Hepatocyte (in vitro differentiated cells): ENCODE measurements around the gene TNFSF9. TPM values are rescaled to one million over a fixed set of nuclear protein-coding genes. Genes with fewer than 3 reads are reported as not detected.
A peak's percentile ranks its signal among the peaks of the same experiment; 100 is the strongest.
"Not testable (repeated sequence)": the region's sequence is repeated elsewhere in the genome, so short reads cannot be mapped to it uniquely, and the experiment has no call there.

Experiments
- DNase-seq: peaks from one replicate; pipeline ENCODE4 v3.0.0-alpha.2; 2016; ENCODE audit warnings: low spot score
- H2AFZ ChIP-seq: fragments of 200-600 bp; sonication (generic); 2 replicates; pipeline ENCODE4 v1.6.0; 2016; ENCODE audit warnings: antibody characterized with exemption, mild to moderate bottlenecking
- H3K27ac ChIP-seq: fragments of 200-600 bp; sonication (generic); 2 replicates; pipeline ENCODE4 v1.5.1; 2016; ENCODE audit warnings: mild to moderate bottlenecking
- H3K27me3 ChIP-seq: fragments of 200-600 bp; sonication (generic); 2 replicates; pipeline ENCODE4 v1.6.1; 2016
- H3K36me3 ChIP-seq: fragments of 200-600 bp; sonication (generic); replicated peaks from 2 replicates; pipeline ENCODE4 v1.5.1; 2016; ENCODE audit warnings: low read depth; ENCODE audit not compliant: insufficient read depth
- H3K4me1 ChIP-seq: fragments of 200-600 bp; sonication (generic); 2 replicates; pipeline ENCODE4 v1.5.1; 2016; ENCODE audit warnings: mild to moderate bottlenecking, moderate library complexity; ENCODE audit not compliant: insufficient read depth
- H3K4me2 ChIP-seq: fragments of 200-600 bp; sonication (generic); 2 replicates; pipeline ENCODE4 v1.6.0; 2016
- H3K4me3 ChIP-seq: fragments of 200-600 bp; sonication (generic); 2 replicates; pipeline ENCODE4 v1.5.1; 2016; ENCODE audit warnings: mild to moderate bottlenecking
- H3K79me2 ChIP-seq: fragments of 200-600 bp; sonication (generic); 2 replicates; pipeline ENCODE4 v1.6.0; 2017; ENCODE audit warnings: mild to moderate bottlenecking
- H3K9me2 ChIP-seq: fragments of 200-600 bp; sonication (generic); replicated peaks from 2 replicates; pipeline ENCODE4 v1.6.0; 2017; ENCODE audit warnings: mild to moderate bottlenecking; ENCODE audit not compliant: insufficient read depth
- H3K9me3 ChIP-seq: fragments of 200-600 bp; sonication (generic); 2 replicates; pipeline ENCODE4 v1.5.1; 2016; ENCODE audit warnings: low read depth, mild to moderate bottlenecking
- H4K20me1 ChIP-seq: fragments of 200-600 bp; sonication (generic); 2 replicates; pipeline ENCODE4 v1.6.0; 2016; ENCODE audit warnings: mild to moderate bottlenecking; ENCODE audit not compliant: insufficient read depth, poor library complexity, severe bottlenecking
- CTCF ChIP-seq: fragments of 200-600 bp; sonication (generic); IDR thresholded peaks from 2 replicates; pipeline ENCODE4 v1.5.1; 2016; ENCODE audit warnings: antibody characterized with exemption, mild to moderate bottlenecking; ENCODE audit not compliant: poor library complexity
- EZH2 ChIP-seq: fragments of 200-600 bp; sonication (generic); IDR thresholded peaks from 2 replicates; pipeline ENCODE4 v1.6.1; 2016; ENCODE audit warnings: antibody characterized with exemption, mild to moderate bottlenecking, borderline replicate concordance
- EZH2phosphoT487 ChIP-seq: fragments of 200-600 bp; sonication (generic); IDR thresholded peaks from one replicate; pipeline ENCODE4 v1.6.1; 2018; ENCODE audit warnings: antibody characterized with exemption, mild to moderate bottlenecking, low read depth, moderate library complexity; ENCODE audit not compliant: unreplicated experiment, severe bottlenecking
- WGBS: methylation state at CpG from one replicate; pipeline ENCODE4 v1.1.6; 2016; ENCODE audit warnings: low lambda C conversion rate; ENCODE audit errors: missing lambda C conversion rate; 5-methylcytosine and 5-hydroxymethylcytosine counted together
- polyA plus RNA-seq: library from polyadenylated mRNA; unstranded; fragments of >200 nt; fragmentation: Nextera tagmentation; extraction: Ambion mirVana; gene quantifications from 2 replicates; pipeline ENCODE4 v1.2.1, GENCODE V29; 2016
- total RNA-seq: library from RNA; depleted of rRNA; stranded (reverse); fragments of >200 nt; gene quantifications from 2 replicates; pipeline ENCODE4 v1.2.3, GENCODE V29; 2014

The TNFSF9 gene
- total and polyA plus RNA-seq, 2 experiments from 2014 or later: 2.6 to 3.8 TPM

- TF ChIP-seq CTCF: no peak
- TF ChIP-seq EZH2phosphoT487: no peak
- peak; percentile 4 for TF ChIP-seq EZH2
- Histone ChIP-seq H3K27me3 (peaks cover 23% of the 10 kb centered on the region), H2AFZ (no peak overlapping the region), H3K9me3 (no peaks in the 10 kb centered on the region), H3K4me2 (peak overlapping the region; percentile 95), H3K79me2 (no peaks in the 10 kb centered on the region), H3K27ac (no peak overlapping the region), H3K4me1 (no peaks in the 10 kb centered on the region), H4K20me1 (no peaks in the 10 kb centered on the region), H3K4me3 (peak overlapping the region; percentile 42), H3K36me3 (no peaks in the 10 kb centered on the region), H3K9me2 (no peaks in the 10 kb centered on the region)
- no peak for DNase-seq
- 69% methylated on average over 24 of the region's 24 CpGs for WGBS
Measured at GRCh38 chr19:6500837-6501739, 29.7 kb upstream of the TNFSF9 start.

GRCh38 chr19:6501740-6502648 lies 28.8 kb upstream of the TNFSF9 start, which contains the start of gene TUBB4A:
TUBB4A (minus strand) TSS chr19:6502309; CDS start chr19:6502212, 97 bp downstream.
- Histone ChIP-seq H4K20me1 (no peaks in the 10 kb centered on the region), H3K4me2 (peak within 1 kb of the TSS; percentile 95), H3K79me2 (no peaks in the 10 kb centered on the region), H3K36me3 (no peaks in the 10 kb centered on the region), H3K27me3 (peaks cover 23% of the 10 kb centered on the region), H3K4me3 (peak within 1 kb of the TSS; percentile 42), H3K4me1 (no peaks in the 10 kb centered on the region), H2AFZ (peak within 1 kb of the TSS; percentile 66), H3K9me2 (no peaks in the 10 kb centered on the region), H3K27ac (no peak within 1 kb of the TSS), H3K9me3 (no peaks in the 10 kb centered on the region)
- WGBS: 2% methylated on average over 44 of the region's 71 CpGs
- no peak for TF ChIP-seq CTCF
- peak; percentile 67 for TF ChIP-seq EZH2
- DNase-seq: peak; percentile 32

DNA sequence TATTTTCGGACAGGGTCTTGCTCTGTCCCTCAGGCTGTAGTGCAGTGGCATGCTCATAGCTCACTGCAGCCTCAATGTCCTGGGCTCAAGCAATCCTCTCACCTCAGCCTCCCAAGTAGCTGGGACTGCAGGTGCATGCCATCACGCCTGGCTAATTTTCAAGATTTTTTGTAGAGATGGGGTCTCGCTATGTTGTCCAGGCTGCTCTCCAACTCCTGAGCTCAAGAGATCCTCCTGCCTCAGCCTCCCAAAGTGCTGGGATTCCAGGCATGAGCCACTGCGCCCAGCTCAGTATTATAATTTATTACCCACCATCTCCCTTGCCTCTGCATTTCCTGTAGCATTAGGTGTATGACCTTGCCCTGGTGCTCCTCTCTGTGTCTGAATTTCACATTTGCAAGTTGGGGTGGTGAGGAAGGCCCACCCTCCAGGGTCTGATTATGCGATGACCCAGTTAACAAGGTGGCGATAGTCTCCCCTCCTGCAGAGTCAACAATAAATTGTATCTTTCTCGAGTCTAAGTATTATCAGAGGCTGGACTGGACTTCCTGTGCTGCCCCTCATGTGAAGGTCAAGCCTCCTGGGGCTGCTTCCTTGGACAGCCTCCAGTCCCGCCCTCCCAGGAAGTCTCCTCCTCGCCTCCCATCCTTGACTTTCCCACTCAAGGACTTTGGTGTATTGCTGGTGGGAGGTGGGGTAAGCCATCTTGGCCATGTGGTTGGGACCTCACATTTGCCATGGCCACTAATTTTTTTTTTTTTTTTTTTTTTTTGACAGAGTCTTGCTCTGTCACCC lies 27.2 kb upstream of the TNFSF9 start:
- H4K20me1 ChIP-seq: no peaks in the 10 kb centered on the region
- H3K36me3 ChIP-seq: no peaks in the 10 kb centered on the region
- H3K27me3 ChIP-seq: peaks cover 23% of the 10 kb centered on the region
- no peaks in the 10 kb centered on the region for H3K79me2 ChIP-seq
- 90% methylated on average over 9 of the region's 9 CpGs for WGBS
- H3K27ac ChIP-seq: no peak overlapping the region
- no peaks in the 10 kb centered on the region for H3K9me3 ChIP-seq
- H3K4me3 ChIP-seq: no peak overlapping the region
- H2AFZ ChIP-seq: no peak overlapping the region
- no peaks in the 10 kb centered on the region for H3K4me1 ChIP-seq
- H3K9me2 ChIP-seq: no peaks in the 10 kb centered on the region
- DNase-seq: no peak
- no peak for TF ChIP-seq EZH2
- TF ChIP-seq EZH2phosphoT487: no peak
- no peak for TF ChIP-seq CTCF
- no peak overlapping the region for H3K4me2 ChIP-seq

GRCh38 chr19:6508028-6508771 lies 22.6 kb upstream of the TNFSF9 start:
- not testable (repeated sequence) for H3K9me2 ChIP-seq, H3K79me2 ChIP-seq, H2AFZ ChIP-seq, H3K4me3 ChIP-seq, H4K20me1 ChIP-seq, H3K9me3 ChIP-seq, H3K4me2 ChIP-seq, DNase-seq, H3K27ac ChIP-seq, H3K36me3 ChIP-seq, H3K4me1 ChIP-seq, H3K27me3 ChIP-seq
- WGBS: 89% methylated on average over 9 of the region's 9 CpGs
